T follicular helper cell (primary cell): ENCODE results near the gene RAD51B.

Experiments
- DNase-seq: peaks from one replicate; pipeline ENCODE4 v3.0.0-alpha.2; 2020; ENCODE audit warnings: low read depth

The RAD51B gene

DNA sequence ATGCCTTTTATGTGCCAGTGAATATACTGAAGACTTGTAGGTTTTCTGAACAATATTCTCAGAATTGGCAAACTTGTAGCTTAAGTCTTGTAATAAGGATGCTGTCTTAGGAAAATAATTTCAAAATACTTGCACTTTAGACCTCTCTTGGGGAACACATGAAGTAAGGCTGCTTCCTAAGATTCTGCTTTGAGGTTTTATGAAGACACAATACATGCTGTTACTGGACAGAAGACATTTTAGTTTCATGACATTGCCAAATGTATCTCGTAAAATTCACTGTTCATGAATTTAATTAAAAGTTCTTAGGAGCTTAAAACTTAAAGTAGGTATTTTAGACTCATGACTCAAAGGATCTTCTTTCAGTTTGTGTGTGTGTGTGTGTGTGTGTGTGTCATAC, 80.7 kb downstream of the RAD51B start:
- no peak for DNase-seq

DNA sequence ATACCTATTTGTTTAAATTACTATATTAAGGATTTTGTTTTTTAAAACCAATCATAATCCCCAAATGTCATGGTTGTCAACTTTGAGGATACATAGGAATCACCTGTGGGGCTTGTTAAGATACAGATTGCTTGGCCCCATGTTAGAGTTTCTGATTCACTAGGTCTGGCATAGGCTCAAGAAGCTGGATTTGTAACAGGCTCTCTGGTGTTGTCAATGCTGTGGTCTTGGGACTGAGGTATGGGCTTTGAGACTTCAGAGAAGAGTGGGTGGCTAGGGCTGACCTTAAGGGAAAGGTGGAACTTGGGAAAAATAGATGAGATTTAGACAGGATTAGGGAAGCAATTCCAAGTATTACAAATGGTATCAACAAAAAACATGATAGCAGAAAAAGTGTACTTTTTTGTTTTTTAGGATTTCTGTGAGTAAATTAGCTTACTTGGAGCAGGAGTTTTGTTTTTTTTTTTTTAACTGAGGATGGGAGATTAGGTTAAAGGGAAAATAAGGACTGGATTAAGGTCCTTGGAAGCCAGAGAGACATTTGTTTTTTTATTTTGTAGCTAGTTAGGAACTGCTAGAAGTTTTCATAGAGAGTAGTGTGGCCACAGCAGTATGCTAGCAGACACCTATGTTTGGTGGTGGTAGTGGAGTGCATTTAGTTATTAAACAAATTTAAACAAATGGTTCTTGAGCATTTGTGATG, 88.6 kb downstream of the RAD51B start:
- DNase-seq, result no peak

DNA sequence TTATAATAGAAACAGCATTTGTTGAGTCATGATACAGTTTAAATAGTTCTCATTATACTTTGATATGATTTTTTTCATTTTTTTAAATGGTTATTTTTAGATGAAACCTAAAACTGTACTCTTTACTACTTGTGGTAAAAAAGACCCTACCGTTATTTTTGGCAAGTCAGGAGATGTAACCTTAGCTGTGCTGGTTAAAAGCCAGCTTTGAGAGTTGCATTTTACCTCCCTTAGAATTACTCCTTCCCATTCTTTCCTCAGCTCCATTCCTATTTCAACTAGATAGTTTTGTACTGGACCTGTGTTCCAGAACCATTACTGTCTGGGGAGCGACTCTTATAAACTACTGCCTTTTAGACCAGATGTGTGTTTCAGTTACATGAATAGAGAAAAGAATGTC, 92.0 kb downstream of the RAD51B start:
- no peak for DNase-seq

DNA sequence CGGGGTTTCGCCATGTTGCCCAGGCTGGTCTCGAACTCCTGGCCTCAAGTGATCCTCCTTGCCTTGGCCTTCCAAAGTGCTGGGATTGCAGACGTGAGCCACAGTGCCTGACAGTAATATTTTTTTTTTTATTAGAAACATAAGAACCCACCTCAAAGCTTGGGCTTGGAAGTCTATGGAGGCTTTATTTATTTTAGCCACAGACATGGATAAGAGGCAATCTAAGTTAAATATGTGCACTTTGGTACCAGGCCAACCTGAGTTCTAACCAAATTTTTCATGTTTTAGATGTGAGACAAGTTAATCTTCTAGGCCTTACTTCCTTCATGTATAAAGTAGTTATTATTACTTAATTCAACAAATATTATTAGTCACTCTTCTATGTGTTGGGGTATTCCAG, 96.9 kb downstream of the RAD51B start:
- no peak for DNase-seq

DNA sequence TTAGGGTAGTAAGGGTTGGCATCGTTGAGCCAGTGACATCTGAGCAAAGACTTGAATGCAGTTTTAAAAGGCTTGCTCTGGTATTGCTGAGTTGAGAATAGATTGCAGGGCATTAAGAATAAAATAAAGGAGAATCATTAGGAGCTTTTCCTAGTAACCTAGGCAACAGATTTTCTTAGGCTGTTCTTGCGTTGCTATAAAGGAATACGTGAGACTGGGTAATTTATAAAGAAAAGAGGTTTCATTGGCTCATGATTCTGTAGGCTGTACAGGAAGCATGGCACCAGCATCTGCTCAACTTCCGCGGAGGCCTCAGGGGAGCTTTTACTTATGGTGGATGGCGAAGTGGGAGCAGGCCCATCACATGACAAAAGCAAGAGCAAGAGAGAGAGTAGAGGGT, 97.4 kb downstream of the RAD51B start:
- no peak for DNase-seq

DNA sequence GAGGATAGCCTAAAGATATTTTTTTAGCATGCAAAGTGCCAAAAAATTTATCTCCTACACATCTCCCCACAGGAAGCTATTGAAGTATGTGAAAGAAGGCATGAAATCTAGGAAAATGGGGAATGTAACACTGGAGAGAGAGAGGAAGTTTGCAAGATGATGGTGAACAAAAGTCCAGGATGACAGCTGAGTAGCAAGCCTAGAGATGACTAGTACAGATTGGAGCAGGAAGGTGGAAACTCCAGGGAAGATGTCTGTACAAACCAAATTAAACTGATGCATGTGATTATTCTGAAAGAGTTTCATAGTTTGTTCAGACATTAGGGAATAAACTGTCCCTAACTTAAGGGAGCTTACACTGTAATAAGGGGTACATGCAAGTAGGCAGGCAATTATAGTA, 99.3 kb downstream of the RAD51B start:
- no peak for DNase-seq

DNA sequence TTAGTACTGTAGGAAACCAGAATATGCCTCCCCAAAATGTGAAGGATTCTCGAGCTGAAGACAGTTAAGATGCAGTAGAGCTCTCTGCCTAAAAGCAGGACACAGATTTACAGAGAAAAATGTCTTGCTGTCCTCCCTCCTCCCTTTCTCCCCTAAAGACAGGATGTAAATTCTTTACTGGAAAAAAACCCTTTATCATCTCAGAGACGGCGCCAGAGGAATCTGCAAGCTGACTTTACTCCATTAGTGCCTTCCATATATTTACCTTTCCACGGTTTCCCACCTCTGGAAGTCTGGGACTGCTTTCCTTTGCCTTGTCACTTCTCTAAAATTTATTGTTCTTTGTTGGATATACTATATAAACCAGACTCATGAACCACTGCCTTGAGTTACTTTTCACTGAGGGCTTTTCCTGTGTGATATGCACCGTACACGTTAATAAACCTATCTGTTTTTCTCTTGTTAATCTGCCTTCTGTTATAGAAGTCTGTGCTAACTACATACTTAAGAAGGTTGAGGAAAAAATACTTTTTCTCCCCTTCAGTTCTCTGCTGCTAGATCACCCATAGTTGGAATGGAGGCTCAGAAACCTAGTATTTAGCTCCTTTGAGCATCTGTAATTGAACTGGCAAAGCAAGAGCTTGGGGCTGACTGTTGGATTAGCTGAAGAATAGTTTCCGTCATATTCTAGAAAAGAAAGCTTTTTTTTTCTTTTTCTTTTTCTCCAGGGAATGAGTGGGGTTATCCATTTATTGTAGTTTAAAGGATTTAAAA, 99.9 kb downstream of the RAD51B start:
- DNase-seq, result no peak

DNA sequence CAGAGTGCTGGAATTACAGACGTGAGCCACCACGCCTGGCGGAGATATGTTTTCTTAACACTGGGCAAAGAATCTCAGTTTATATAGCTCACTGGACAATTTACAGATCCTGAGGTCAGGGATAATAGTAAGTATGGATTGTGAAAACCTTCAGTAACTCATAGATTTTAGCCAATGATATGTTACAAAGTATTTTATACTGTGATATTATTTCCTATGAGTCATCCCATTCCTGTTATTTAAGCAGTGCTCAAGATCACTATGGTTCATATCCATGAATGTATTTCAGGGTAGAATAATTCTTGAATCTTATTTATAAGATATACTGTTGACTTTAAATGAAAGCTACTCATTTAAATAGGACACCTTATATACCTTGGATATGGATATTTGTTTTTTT, 107.2 kb downstream of the RAD51B start:
- DNase-seq, result no peak

DNA sequence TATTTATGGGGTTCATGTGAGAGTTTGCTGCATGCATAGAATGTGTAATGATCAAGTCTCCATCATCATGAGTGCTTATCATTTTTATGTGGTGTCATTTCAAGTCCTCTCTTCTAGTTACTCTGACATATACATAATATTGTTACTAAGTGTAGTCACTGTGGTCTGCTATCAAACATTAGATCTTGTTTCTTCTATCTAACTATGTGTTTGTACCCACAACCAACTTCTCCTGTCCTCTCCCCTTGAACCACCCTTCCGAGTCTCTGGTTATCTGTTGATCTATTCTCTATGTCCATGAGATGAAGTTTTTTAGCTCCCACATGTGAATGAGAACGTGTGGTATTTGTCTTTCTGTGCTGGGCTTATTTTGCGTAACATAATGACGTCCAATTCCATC, 107.7 kb downstream of the RAD51B start:
- DNase-seq, result no peak

DNA sequence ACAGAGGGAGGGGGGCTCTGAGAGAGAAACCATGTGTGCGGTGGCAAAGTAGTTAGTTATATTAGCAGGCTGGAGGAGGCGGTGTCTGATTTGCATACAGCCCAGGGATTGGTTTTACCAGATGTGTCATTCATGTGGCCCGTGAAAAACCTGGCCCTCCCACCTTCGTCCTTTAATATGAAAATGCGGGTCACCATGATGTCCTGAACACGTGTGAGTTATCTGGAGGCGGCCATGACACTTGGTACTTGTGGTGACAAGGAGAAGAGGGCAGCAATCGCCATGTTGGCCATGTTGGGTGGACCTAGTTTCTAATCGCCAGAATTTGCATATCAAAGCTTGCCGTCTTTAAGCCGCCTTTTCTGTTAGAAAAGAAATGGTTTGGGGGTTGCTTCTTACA, 108.8 kb downstream of the RAD51B start:
- no peak for DNase-seq

DNA sequence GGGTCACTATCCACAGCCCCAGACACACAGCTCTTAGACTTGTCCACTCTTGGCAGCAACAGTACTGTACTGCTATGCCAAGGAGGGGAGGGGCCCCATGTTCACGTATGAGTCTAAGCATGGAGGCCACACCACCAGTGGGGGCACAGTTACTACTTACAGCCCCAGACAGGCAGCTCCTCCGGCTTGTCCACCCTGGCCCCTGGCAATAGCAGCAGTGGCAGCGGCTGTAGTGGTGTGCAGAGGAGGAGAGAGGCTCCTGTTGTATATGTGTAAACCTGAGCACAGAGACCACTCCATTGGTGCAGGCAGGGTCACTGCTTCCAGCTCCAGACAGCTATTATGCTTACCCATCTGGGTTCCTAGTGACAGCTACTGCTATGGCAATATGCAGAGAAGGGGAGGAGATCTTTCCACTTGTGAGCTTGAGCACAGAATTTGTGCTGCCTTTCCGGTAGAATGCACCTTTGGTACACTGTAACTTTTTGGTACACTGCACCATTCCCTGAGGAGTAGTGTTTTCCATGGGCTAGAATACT, 113.2 kb downstream of the RAD51B start:
- no peak for DNase-seq

DNA sequence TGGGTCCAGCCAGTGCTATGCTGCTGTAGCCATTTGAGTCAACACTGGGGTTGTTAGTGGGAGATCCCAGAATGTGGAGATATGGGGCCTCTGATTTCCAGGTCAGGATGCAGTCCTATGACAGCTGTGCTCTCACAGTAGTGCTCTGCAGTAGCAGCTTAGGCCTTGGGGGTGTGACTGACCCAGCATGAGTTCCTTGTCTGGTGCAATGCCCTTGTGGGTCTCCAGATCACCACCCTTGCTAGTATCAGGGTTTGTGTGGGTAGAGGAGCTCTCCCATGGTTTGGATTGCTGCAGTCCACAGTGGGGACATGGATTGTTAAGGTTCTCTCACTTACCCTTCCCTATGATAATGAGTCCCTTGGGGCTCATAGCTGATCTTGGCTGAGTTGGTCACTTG, 113.7 kb downstream of the RAD51B start:
- no peak for DNase-seq

DNA sequence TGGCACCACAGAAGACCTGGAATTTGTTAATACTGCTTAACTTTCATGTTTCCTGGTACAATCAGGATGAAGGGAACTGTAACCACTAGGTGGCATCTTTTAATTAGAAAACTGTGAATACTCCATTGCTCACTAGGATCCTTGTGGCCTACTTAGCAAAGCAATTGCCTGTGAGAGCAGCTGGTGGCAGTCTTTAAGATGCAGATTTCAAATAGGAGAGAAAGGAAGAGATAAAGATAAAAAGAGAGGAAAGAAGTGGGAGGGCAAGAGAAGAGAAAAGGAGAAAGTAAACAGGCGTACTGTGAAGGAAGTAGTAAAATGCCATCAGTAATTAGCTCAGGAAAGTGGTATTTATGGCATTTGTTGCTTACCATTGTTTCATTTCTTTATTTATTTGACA, 114.5 kb downstream of the RAD51B start:
- no peak for DNase-seq

DNA sequence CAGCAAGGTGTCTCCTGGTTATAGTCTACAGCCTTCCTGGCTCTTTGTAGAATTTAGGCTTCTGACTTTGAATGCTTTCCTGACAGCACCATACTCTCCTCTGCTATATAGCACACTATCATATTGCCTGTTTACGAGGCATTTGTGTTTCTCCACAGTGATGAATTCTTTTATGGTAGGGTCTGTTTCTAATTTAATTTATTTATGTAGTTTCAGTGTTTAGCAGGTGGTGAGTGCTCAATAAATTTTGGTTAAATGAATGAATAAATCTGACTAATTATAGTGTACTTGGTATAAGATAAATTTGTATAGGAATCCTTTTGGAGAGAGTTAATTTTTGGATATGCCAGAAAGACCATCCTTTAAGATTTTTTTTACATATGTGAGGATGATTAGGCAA, 115.3 kb downstream of the RAD51B start:
- DNase-seq, result no peak

DNA sequence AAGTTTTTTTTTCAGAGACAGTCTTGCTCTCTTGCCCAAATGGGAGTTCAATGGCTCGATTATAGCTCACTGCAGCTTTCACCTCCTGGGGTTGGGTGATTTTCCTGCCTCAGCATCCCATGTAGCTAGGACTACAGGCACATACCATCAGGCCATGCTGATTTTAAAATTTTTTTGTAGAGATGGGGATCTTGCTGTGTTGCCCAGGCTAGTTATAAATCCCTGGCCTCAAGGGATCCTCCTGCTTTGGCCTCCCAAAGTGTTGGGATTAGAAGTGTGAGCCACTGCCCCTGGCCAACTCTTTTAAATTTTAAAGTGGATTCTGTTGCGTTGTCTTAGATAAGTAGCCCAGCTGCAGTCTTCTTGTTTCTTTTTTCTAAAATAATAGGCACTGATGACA, 115.8 kb downstream of the RAD51B start:
- no peak for DNase-seq

DNA sequence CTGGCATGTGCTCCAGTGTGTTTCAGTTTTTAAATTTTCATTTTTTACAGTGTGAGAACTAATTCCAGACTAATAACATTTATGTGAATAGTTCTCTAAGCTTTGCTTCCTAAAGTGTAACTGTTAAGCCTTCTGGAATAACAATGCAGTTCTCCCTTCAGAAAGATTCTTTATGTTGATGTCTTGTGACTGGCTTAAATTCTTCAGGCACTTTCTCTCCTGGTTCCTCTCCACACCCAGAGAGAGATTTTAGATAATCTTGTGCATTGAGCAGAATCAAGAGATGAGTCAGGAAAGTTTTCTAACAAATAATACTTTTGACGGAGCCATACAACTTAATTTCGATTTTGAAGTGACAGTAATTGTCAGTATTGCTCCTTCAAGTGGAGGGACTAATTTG, 118.5 kb downstream of the RAD51B start:
- DNase-seq, result no peak

DNA sequence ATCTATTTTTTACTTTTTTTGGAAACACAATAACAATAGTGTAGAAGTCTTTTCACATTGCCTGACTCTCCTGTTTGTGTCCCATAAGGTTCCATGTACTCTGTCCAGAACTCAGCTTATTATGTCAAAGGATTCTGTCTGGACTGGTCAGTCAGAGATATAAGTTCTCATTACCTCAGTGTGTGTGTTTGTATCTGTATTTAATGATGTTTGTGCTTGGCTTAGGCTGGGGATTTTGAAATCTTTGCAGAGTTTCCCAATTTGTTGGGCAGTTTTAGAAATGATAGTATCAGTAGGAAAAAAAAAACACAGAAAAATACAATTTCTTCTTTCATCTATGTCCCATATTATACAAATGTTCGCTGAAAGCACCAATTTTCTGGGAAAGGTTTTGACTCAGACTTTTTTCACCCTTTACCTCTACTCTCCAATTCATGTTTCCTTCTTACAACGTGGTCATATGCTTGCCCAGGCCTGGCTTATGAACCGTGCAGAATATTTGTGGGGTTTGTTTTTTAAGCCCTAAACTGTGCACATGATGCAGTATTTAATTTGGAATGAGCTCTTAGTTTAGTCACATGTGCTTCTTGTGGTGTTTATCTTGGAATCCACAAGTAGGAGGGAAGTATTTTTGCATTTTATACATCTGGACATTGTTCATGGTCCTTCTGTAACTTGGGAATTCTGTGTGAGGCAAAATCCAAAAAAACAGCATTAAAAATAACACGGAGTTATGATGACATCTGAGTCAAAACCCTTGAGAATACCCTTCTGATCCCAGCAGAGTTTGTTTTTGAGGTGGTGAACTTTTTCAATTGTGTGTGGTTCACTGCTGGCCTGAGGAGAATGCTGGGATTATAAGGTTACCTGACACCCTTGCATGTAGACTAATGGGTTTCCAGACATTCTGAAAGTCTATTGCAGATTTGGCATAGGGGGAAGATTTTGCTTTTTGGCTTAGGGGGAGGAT, 121.2 kb downstream of the RAD51B start:
- DNase-seq, result no peak

DNA sequence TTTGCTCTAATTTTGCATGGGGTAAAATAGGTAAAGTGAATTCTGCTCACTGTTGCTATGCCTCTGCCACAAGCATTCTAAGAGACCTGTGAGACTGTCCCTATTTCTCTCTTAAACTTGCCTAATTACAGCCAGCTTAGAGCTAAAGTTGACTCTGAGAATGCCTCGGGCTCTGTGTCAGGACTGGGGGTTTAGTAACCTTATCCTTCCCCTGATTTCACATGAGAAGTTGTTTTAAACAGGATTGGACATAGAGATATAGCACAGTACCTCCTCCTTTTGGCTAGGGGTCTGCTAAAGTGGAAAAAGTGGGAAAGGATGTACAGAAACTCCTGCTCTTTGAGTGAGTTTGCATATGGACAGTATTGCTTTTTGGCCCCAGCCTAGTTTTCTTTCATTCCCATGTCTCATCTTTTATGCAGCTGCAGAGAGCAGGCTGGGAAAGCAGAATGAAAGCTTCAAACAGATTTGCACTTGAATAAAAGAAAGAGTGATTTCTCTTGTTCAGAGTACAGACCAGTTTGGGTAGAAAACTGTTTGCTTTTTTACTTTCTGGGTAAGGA, 122.0 kb downstream of the RAD51B start:
- DNase-seq, result no peak

DNA sequence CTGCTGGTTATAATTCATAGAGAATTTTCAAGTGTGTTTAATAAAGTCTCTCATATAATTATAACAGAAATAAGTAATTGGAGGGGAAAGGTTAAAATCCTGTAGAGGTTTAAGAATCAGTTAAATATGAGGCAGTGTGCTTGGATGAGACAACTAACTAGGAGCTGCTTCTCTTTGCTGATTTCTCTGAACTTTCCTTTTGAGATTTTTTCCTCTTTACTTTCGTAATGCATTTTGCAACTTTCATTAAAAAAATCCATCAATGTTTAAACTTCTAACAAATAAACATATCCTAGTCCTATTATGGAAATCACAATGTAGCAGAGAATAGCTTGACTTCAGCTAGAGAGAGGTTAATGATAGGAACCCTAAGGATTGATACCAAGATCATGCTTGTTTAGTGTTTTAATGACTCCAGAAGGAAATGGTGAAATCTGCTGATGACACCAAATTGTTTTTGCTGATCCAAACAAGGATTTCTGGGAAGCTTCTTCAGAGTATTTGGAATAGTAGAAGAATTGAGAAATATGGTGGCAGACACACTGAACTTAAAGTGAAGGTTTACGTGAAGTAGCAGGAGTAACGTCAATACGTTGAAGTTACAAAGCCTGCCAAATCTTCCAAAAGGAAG, 122.6 kb downstream of the RAD51B start:
- no peak for DNase-seq

DNA sequence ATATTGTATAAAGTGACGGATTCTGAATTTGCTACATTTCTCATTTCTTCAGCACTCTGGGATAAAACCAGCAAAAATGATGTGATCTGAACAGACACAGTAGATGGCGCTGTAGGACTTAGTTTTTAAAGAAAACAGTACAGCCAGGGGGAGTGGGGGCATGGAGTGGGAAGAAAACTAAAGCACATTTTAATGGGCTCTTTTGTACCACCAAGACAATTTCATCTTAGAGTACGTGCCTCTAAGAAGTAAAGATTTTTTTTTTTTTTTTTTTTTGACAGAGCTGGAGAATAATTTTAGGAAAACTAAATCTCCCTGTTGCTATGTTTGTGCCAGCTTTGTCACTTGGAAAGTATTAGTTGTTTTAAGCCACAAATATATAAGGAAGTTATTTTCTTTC, 124.4 kb downstream of the RAD51B start:
- DNase-seq, result peak; percentile 22

DNA sequence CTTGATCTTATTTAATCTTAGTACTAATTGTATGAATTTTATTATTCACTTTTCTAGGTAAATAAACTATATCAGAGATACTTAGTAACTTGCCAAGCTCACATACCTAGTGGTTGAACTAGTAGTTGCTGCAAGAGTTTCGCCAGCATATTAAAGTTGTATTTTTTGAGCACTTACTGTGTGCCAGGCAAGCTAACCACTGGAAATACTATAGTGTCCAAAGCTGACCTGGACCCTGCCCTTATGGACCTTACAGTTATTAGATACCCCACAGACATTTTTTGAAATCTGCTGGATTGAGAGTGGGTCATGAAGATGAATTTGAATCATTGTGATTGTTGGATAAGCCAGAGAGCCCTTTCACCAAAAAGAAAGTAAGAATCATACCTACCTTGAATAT, 125.0 kb downstream of the RAD51B start:
- DNase-seq, result no peak

DNA sequence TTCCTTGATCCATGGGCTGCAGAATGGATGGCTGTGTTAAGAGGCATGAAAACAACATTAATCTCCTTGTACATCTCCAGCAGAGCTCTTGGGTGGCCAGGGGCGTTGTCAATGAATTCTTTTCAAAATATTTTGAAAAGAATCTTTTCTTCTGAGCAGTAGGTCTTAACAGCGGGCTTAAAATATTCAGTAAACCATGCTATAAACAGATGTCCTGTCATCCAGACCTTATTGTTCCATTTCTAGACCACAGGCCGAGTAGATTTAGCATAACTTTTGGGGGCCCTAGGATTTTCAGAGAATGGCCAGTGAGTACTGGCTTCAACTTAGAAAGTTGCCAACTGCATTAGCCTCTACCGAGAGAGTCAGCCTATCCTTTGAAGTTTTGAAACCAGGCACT, 130.2 kb downstream of the RAD51B start:
- no peak for DNase-seq
